GM23338 (cell line): ENCODE measurements around the gene ETV6. TPM values are rescaled to one million over a fixed set of nuclear protein-coding genes. Genes with fewer than 3 reads are reported as not detected.

Experiments
- ATAC-seq: fragments of 200-7000 bp; cut with Tn5 transposase; 3 replicates; pipeline ENCODE4 v1.9.1; 2020
- DNase-seq: peaks from one replicate; pipeline ENCODE4 v3.0.0-alpha.2; 2015; ENCODE audit warnings: low spot score
- H2AFZ ChIP-seq: fragments of 200-600 bp; sonication (generic); 2 replicates; pipeline ENCODE4 v1.8.0; 2016; ENCODE audit warnings: antibody characterized with exemption, mild to moderate bottlenecking, moderate library complexity
- H3F3A ChIP-seq: fragments of 200-600 bp; sonication (generic); replicated peaks from 2 replicates; pipeline ENCODE4 v1.8.0; 2017; ENCODE audit warnings: antibody characterized with exemption, mixed run types, low read depth
- H3K27ac ChIP-seq: fragments of 200-600 bp; sonication (generic); 2 replicates; pipeline ENCODE4 v1.6.1; 2016; ENCODE audit warnings: low read depth
- H3K27me3 ChIP-seq: fragments of 200-600 bp; sonication (generic); 2 replicates; pipeline ENCODE4 v1.8.0; 2016; ENCODE audit warnings: mild to moderate bottlenecking, mixed run types, moderate library complexity; ENCODE audit not compliant: insufficient read depth
- H3K36me3 ChIP-seq: fragments of 200-600 bp; sonication (generic); 2 replicates; pipeline ENCODE4 v1.8.0; 2016; ENCODE audit warnings: mild to moderate bottlenecking; ENCODE audit not compliant: insufficient read depth
- H3K4me1 ChIP-seq: fragments of 200-600 bp; sonication (generic); 2 replicates; pipeline ENCODE4 v1.8.0; 2016; ENCODE audit warnings: mild to moderate bottlenecking, moderate library complexity; ENCODE audit not compliant: insufficient read depth
- H3K4me2 ChIP-seq: fragments of 200-600 bp; sonication (generic); 2 replicates; pipeline ENCODE4 v1.7.1; 2017; ENCODE audit warnings: mixed run types
- H3K4me3 ChIP-seq: fragments of 200-600 bp; sonication (generic); 2 replicates; pipeline ENCODE4 v1.6.1; 2016; ENCODE audit warnings: mixed run types
- H3K79me2 ChIP-seq: fragments of 200-600 bp; sonication (generic); replicated peaks from 2 replicates; pipeline ENCODE4 v1.8.0; 2017; ENCODE audit warnings: mild to moderate bottlenecking; ENCODE audit not compliant: insufficient read depth
- H3K9me2 ChIP-seq: fragments of 200-600 bp; sonication (generic); 2 replicates; pipeline ENCODE4 v1.8.0; 2017; ENCODE audit not compliant: insufficient read depth
- H4K20me1 ChIP-seq: fragments of 200-600 bp; sonication (generic); replicated peaks from 2 replicates; pipeline ENCODE4 v1.8.0; 2017; ENCODE audit warnings: mild to moderate bottlenecking; ENCODE audit not compliant: insufficient read depth
- H3K27ac Mint-ChIP-seq: 2 replicates; pipeline ENCODE4 v1.8.0; 2020; ENCODE audit warnings: inconsistent platforms, mild to moderate bottlenecking, moderate library complexity, mixed read lengths
- H3K27me3 Mint-ChIP-seq: 3 replicates; pipeline ENCODE4 v1.8.0; 2022; ENCODE audit warnings: low read depth, mild to moderate bottlenecking, moderate library complexity, mixed read lengths, inconsistent platforms; ENCODE audit not compliant: insufficient read depth, poor library complexity
- H3K36me3 Mint-ChIP-seq: 3 replicates; pipeline ENCODE4 v1.8.0; 2021; ENCODE audit warnings: low read depth, mild to moderate bottlenecking, inconsistent platforms, moderate library complexity, mixed read lengths
- H3K4me1 Mint-ChIP-seq: 3 replicates; pipeline ENCODE4 v1.8.0; 2020; ENCODE audit warnings: mild to moderate bottlenecking, inconsistent platforms, mixed read lengths
- H3K4me3 Mint-ChIP-seq: 3 replicates; pipeline ENCODE4 v1.8.0; 2021; ENCODE audit warnings: moderate library complexity, mild to moderate bottlenecking, inconsistent platforms, mixed read lengths
- H3K9me3 Mint-ChIP-seq: 3 replicates; pipeline ENCODE4 v1.8.0; 2020; ENCODE audit warnings: moderate library complexity, mild to moderate bottlenecking, inconsistent platforms, mixed read lengths
- CREB1 ChIP-seq: fragments of 250-450 bp; sonication (Bioruptor Pico); IDR thresholded peaks from 2 replicates; pipeline ENCODE4 v1.5.0; 2020; ENCODE audit warnings: low read depth, mild to moderate bottlenecking, moderate library complexity
- EZH2phosphoT487 ChIP-seq: fragments of 200-600 bp; sonication (generic); IDR thresholded peaks from one replicate; pipeline ENCODE4 v1.8.1; 2018; ENCODE audit warnings: antibody characterized with exemption; ENCODE audit not compliant: unreplicated experiment
- JUNB ChIP-seq: IDR thresholded peaks from one replicate; pipeline ENCODE4 v1.6.1; 2016; ENCODE audit warnings: antibody characterized with exemption; ENCODE audit not compliant: unreplicated experiment
- NANOG ChIP-seq: IDR thresholded peaks from 2 replicates; pipeline ENCODE4 v1.6.1; 2016; ENCODE audit warnings: antibody characterized with exemption, borderline replicate concordance
- POLR2AphosphoS5 ChIP-seq: IDR thresholded peaks from 2 replicates; pipeline ENCODE4 v1.6.1; 2016; ENCODE audit warnings: antibody characterized with exemption, low read depth
- STAT1 ChIP-seq: IDR thresholded peaks from one replicate; pipeline ENCODE4 v1.6.1; 2016; ENCODE audit warnings: antibody characterized with exemption; ENCODE audit not compliant: unreplicated experiment
- ZNF114 ChIP-seq: fragments of 250-450 bp; sonication (Bioruptor Pico); IDR thresholded peaks from 2 replicates; pipeline ENCODE4 v1.5.0; 2020; ENCODE audit warnings: mild to moderate bottlenecking, moderate library complexity
- ZNF331 ChIP-seq: fragments of 250-450 bp; sonication (Bioruptor Pico); IDR thresholded peaks from 2 replicates; pipeline ENCODE4 v1.5.0; 2020; ENCODE audit warnings: low read depth, mild to moderate bottlenecking, moderate library complexity
- polyA plus RNA-seq: library from polyadenylated mRNA; unstranded; fragments of >200 nt; fragmentation: Nextera tagmentation; extraction: Ambion mirVana; gene quantifications from 2 replicates; pipeline ENCODE4 v1.2.1, GENCODE V29; 2016
- total RNA-seq: library from RNA; depleted of rRNA; stranded (reverse); fragments of >200 nt; shearing (Covaris generic); gene quantifications from 2 replicates; pipeline ENCODE4 v1.2.3, GENCODE V29; 2014
- TF ChIP-seq, protein P1 (sequence below), 2 experiments: fragments of 200-600 bp in 1 of 2; sonication (generic) in 1 of 2; conservative IDR thresholded peaks; 2 replicates each; pipeline versions ENCODE4 v1.5.1 to v1.6.1; 2016 to 2017; ENCODE audit warnings: antibody characterized with exemption in 2 of 2, low read depth in 2 of 2, mild to moderate bottlenecking in 2 of 2, moderate library complexity in 1 of 2
- TF ChIP-seq, protein P2 (sequence below): IDR thresholded peaks from one replicate; pipeline ENCODE4 v1.6.1; 2018; ENCODE audit warnings: antibody characterized with exemption; ENCODE audit not compliant: unreplicated experiment
- TF ChIP-seq, protein P3 (sequence below): IDR thresholded peaks from 2 replicates; pipeline ENCODE4 v1.6.1; 2016; ENCODE audit warnings: antibody characterized with exemption

The ETV6 gene
- total and polyA plus RNA-seq, 2 experiments from 2014 or later, result 7.5 to 15.1 TPM

DNA sequence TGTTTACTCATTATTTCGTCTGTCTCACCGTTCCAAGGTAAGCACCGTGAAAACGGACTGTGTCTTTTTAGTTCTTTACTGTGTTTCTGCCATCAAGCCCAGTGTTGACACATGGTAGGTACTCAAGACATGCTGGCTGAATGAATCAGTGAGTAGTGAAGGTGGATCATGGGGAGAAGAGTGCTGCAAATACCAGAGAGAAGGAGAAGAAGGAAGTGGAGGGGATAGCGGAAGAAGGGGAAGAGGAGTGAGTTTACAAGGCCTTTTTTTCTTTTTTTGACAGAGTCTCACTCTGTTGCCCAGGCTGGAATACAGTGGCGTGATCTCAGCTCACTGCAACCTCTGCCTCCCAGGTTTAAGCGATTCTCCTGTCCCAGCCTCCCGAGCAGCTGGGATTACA is 54.6 kb downstream of the ETV6 start:
- H3K79me2 ChIP-seq, result peaks cover 19% of the 10 kb centered on the region; the same call in 1 of the 2 replicates

DNA sequence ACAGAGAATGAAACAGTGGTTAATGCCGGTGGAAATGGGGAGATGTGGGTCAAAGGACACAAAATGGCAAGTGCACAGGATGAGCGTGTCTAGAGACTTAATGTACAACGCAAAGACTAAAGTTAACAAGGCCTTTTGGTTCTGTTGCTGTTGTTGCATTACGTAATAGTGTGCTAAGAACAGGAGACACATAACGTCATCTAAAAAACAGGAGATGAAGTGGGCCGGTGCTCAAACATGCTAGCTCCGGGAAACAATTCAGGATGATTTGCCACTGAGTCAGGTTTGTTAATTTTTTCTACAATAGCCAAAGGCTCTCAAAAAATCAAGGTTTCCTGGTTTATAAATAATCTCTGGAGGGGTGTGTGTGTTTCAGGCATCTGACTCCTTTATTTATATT is 55.5 kb downstream of the ETV6 start:
- H3K27ac ChIP-seq, result no peak overlapping the region
- H3K27ac Mint-ChIP-seq, result no peak overlapping the region
- no peaks in the 10 kb centered on the region; the same call in 1 of the 2 replicates for H4K20me1 ChIP-seq
- peaks cover 40% of the 10 kb centered on the region for H3K4me1 ChIP-seq
- no peak overlapping the region for H3K4me2 ChIP-seq
- H2AFZ ChIP-seq, result no peak overlapping the region
- no peaks in the 10 kb centered on the region for H3F3A ChIP-seq
- DNase-seq, result no peak
- peaks cover 3% of the 10 kb centered on the region for H3K27me3 Mint-ChIP-seq
- TF ChIP-seq ZNF114 (CRISPR knock-in tag) (no peak), JUNB (no peak), CREB1 (CRISPR knock-in tag) (no peak)
- TF ChIP-seq, protein P1, sequence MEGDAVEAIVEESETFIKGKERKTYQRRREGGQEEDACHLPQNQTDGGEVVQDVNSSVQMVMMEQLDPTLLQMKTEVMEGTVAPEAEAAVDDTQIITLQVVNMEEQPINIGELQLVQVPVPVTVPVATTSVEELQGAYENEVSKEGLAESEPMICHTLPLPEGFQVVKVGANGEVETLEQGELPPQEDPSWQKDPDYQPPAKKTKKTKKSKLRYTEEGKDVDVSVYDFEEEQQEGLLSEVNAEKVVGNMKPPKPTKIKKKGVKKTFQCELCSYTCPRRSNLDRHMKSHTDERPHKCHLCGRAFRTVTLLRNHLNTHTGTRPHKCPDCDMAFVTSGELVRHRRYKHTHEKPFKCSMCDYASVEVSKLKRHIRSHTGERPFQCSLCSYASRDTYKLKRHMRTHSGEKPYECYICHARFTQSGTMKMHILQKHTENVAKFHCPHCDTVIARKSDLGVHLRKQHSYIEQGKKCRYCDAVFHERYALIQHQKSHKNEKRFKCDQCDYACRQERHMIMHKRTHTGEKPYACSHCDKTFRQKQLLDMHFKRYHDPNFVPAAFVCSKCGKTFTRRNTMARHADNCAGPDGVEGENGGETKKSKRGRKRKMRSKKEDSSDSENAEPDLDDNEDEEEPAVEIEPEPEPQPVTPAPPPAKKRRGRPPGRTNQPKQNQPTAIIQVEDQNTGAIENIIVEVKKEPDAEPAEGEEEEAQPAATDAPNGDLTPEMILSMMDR (conservative IDR thresholded peaks at IDR 0.05; ENCODE audit: low read depth in 2 of 2), result no peak
- no peak for ATAC-seq
- no peaks in the 10 kb centered on the region for H3K9me2 ChIP-seq
- H3K36me3 Mint-ChIP-seq, result no peaks in the 10 kb centered on the region
- peaks cover 39% of the 10 kb centered on the region for H3K4me1 Mint-ChIP-seq
- H3K4me3 ChIP-seq, result no peak overlapping the region
- peaks cover 18% of the 10 kb centered on the region for H3K79me2 ChIP-seq
- no peaks in the 10 kb centered on the region for H3K9me3 Mint-ChIP-seq
- H3K36me3 ChIP-seq, result no peaks in the 10 kb centered on the region
- no peaks in the 10 kb centered on the region for H3K27me3 ChIP-seq
- no peak overlapping the region for H3K4me3 Mint-ChIP-seq

More for the DNA sequence above, 54.6 kb downstream of the ETV6 start:
- TF ChIP-seq NANOG, result no peak
- no peak for TF ChIP-seq EZH2phosphoT487
- Histone ChIP-seq H3K4me2 (no peak overlapping the region), H4K20me1 (no peaks in the 10 kb centered on the region), H3K36me3 (no peaks in the 10 kb centered on the region), H3K9me2 (peaks cover 4% of the 10 kb centered on the region; the same call in 1 of the 2 replicates), H3K4me1 (peaks cover 42% of the 10 kb centered on the region), H3K4me3 (no peak overlapping the region), H3K27ac (no peak overlapping the region; the same call in 1 of the 2 replicates), H3F3A (no peaks in the 10 kb centered on the region), H3K27me3 (no peaks in the 10 kb centered on the region), H2AFZ (no peak overlapping the region)
- Mint-ChIP-seq H3K27ac (no peak overlapping the region; the same call in 1 of the 2 replicates), H3K4me1 (peaks cover 45% of the 10 kb centered on the region), H3K9me3 (no peaks in the 10 kb centered on the region), H3K4me3 (no peak overlapping the region), H3K27me3 (peaks cover 3% of the 10 kb centered on the region), H3K36me3 (no peaks in the 10 kb centered on the region)
- DNase-seq, result no peak
- no peak for ATAC-seq

DNA sequence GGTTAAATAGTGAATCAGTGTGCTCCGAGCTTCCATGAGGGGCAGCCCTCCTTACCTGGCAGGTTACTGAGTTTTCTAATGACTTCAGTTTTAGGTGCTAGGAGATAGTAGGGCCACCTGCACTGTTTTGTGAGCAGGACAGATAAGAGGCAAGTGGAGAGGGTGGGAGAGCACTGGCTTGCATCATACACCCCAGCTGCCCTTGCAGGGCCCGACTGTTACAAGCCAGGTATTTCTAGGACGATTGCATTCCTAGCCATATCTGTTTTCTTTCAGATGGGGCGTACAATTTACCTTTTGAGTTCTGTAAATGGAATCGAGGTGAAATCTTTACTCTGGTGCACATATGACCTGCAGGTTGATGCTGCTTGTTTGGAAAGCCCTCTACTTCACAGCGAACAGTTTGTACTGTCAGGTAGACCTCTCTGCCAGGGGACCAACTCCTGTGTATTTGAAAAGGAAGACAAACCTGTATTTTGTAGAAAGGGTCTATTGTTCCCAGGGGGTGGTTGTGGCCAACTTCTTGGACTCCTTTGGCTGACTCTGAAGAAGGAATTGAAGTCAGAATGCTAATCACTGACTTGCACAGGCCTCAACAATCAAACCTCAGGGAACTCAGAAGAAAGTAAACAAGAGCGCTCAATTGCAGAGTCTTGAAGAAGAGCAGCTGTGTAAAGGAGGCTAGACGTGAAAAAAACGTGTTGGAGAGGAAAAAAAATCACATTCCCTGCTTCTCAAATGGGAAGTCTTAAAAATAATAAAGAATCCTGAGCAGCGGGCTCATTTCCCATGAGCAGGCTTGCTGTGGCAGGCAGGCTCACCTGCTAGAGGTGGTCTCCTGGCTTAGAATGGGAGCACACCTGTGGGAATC is 57.3 kb downstream of the ETV6 start:
- Histone ChIP-seq H3K4me1 (peaks cover 23% of the 10 kb centered on the region), H3K9me2 (no peaks in the 10 kb centered on the region), H3K27ac (peak overlapping the region; percentile 58; the same call in 1 of the 2 replicates), H3F3A (no peaks in the 10 kb centered on the region), H4K20me1 (no peaks in the 10 kb centered on the region; the same call in 1 of the 2 replicates), H3K79me2 (peaks cover 24% of the 10 kb centered on the region), H2AFZ (no peak overlapping the region), H3K4me3 (no peak overlapping the region), H3K27me3 (no peaks in the 10 kb centered on the region), H3K4me2 (no peak overlapping the region), H3K36me3 (no peaks in the 10 kb centered on the region)
- no peak overlapping the region for H3K4me3 Mint-ChIP-seq
- H3K36me3 Mint-ChIP-seq, result no peaks in the 10 kb centered on the region
- peak overlapping the region; percentile 61 for H3K27ac Mint-ChIP-seq
- H3K4me1 Mint-ChIP-seq, result peaks cover 28% of the 10 kb centered on the region
- DNase-seq (no peak), ATAC-seq (peak; percentile 63)
- H3K27me3 Mint-ChIP-seq, result peaks cover 2% of the 10 kb centered on the region
- no peaks in the 10 kb centered on the region for H3K9me3 Mint-ChIP-seq
- TF ChIP-seq, protein P2, sequence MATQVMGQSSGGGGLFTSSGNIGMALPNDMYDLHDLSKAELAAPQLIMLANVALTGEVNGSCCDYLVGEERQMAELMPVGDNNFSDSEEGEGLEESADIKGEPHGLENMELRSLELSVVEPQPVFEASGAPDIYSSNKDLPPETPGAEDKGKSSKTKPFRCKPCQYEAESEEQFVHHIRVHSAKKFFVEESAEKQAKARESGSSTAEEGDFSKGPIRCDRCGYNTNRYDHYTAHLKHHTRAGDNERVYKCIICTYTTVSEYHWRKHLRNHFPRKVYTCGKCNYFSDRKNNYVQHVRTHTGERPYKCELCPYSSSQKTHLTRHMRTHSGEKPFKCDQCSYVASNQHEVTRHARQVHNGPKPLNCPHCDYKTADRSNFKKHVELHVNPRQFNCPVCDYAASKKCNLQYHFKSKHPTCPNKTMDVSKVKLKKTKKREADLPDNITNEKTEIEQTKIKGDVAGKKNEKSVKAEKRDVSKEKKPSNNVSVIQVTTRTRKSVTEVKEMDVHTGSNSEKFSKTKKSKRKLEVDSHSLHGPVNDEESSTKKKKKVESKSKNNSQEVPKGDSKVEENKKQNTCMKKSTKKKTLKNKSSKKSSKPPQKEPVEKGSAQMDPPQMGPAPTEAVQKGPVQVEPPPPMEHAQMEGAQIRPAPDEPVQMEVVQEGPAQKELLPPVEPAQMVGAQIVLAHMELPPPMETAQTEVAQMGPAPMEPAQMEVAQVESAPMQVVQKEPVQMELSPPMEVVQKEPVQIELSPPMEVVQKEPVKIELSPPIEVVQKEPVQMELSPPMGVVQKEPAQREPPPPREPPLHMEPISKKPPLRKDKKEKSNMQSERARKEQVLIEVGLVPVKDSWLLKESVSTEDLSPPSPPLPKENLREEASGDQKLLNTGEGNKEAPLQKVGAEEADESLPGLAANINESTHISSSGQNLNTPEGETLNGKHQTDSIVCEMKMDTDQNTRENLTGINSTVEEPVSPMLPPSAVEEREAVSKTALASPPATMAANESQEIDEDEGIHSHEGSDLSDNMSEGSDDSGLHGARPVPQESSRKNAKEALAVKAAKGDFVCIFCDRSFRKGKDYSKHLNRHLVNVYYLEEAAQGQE, result no peak
- no peak for TF ChIP-seq ZNF114 (CRISPR knock-in tag)
- TF ChIP-seq JUNB, result no peak
- TF ChIP-seq ZNF331 (CRISPR knock-in tag), result no peak
- no peak for TF ChIP-seq POLR2AphosphoS5
- no peak for TF ChIP-seq STAT1
- TF ChIP-seq, protein P3, sequence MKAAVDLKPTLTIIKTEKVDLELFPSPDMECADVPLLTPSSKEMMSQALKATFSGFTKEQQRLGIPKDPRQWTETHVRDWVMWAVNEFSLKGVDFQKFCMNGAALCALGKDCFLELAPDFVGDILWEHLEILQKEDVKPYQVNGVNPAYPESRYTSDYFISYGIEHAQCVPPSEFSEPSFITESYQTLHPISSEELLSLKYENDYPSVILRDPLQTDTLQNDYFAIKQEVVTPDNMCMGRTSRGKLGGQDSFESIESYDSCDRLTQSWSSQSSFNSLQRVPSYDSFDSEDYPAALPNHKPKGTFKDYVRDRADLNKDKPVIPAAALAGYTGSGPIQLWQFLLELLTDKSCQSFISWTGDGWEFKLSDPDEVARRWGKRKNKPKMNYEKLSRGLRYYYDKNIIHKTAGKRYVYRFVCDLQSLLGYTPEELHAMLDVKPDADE, result no peak
- no peak for TF ChIP-seq NANOG
